ENCODE data around the gene TENM3.

GRCh38 chr4:182231080-182231479 lies 12.1 kb upstream of the TENM3 start:
- TF ChIP-seq CTCF (IDR thresholded peaks at IDR 0.05; ENCODE audit: low read depth, low read length), result no peak
- no peak for TF ChIP-seq MAX (IDR thresholded peaks at IDR 0.05; ENCODE audit: low read depth, low read length)
- no peak for TF ChIP-seq POLR2A (IDR thresholded peaks at IDR 0.05; ENCODE audit: extremely low read depth, insufficient read length)
- no peak for TF ChIP-seq MYC (IDR thresholded peaks at IDR 0.05; ENCODE audit: low read depth, low read length)
